LNCAP (cell line): ENCODE data around the gene ECT2.
A peak's percentile ranks its signal among the peaks of the same experiment; 100 is the strongest.

Experiments used
- TF ChIP-seq, protein P1 (sequence below): fragments of 450-650 bp; IDR thresholded peaks from 2 replicates; pipeline ENCODE4 v1.5.1; 2017; ENCODE audit warnings: mild to moderate bottlenecking

Gene ECT2, protein sequence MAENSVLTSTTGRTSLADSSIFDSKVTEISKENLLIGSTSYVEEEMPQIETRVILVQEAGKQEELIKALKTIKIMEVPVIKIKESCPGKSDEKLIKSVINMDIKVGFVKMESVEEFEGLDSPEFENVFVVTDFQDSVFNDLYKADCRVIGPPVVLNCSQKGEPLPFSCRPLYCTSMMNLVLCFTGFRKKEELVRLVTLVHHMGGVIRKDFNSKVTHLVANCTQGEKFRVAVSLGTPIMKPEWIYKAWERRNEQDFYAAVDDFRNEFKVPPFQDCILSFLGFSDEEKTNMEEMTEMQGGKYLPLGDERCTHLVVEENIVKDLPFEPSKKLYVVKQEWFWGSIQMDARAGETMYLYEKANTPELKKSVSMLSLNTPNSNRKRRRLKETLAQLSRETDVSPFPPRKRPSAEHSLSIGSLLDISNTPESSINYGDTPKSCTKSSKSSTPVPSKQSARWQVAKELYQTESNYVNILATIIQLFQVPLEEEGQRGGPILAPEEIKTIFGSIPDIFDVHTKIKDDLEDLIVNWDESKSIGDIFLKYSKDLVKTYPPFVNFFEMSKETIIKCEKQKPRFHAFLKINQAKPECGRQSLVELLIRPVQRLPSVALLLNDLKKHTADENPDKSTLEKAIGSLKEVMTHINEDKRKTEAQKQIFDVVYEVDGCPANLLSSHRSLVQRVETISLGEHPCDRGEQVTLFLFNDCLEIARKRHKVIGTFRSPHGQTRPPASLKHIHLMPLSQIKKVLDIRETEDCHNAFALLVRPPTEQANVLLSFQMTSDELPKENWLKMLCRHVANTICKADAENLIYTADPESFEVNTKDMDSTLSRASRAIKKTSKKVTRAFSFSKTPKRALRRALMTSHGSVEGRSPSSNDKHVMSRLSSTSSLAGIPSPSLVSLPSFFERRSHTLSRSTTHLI

DNA sequence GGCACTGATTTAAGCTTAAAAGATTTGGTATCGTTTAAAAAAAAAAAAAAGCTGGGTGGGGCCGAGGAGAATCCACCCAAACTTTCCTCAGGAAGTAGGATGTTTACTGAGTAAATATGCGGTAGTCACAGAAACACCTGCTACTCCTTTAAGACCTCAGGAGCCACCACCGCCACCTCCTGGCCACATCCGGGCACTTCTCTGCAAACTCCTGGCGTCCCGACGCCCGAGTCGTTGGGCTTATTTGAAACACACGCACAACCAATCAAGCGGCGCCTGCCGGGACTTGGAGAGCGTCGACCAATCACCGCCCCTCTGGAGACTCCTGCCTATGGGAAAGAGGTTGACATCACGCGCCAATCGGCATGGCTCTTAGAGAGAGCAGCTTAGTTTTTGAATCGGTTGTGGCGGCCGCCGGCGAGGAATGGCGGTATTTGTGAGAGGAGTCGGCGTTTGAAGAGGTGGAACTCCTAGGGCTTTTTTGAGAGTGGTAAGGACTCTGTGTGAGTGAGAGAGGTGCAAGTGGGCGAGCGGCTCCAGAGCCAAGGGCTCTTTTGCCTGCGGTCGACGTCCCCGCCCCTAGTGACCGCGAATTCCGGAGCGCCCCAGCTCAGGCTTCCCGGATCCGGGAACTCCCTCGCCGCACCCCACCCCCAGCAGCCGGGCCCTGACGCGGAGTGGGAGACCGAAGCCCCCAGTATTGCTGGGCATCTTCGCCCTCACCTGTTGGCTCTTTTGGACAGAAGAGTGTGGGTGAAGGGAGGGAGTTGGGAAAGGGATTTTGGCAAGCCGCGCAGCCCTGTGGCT is at the start of gene ECT2:
TSS of gene ECT2 (plus strand) at position 359 of the 807 bp plus-strand sequence. CDS start 3,805 bp downstream, outside the sequence.
- TF ChIP-seq, protein P1, sequence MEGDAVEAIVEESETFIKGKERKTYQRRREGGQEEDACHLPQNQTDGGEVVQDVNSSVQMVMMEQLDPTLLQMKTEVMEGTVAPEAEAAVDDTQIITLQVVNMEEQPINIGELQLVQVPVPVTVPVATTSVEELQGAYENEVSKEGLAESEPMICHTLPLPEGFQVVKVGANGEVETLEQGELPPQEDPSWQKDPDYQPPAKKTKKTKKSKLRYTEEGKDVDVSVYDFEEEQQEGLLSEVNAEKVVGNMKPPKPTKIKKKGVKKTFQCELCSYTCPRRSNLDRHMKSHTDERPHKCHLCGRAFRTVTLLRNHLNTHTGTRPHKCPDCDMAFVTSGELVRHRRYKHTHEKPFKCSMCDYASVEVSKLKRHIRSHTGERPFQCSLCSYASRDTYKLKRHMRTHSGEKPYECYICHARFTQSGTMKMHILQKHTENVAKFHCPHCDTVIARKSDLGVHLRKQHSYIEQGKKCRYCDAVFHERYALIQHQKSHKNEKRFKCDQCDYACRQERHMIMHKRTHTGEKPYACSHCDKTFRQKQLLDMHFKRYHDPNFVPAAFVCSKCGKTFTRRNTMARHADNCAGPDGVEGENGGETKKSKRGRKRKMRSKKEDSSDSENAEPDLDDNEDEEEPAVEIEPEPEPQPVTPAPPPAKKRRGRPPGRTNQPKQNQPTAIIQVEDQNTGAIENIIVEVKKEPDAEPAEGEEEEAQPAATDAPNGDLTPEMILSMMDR = peak; percentile 74

DNA sequence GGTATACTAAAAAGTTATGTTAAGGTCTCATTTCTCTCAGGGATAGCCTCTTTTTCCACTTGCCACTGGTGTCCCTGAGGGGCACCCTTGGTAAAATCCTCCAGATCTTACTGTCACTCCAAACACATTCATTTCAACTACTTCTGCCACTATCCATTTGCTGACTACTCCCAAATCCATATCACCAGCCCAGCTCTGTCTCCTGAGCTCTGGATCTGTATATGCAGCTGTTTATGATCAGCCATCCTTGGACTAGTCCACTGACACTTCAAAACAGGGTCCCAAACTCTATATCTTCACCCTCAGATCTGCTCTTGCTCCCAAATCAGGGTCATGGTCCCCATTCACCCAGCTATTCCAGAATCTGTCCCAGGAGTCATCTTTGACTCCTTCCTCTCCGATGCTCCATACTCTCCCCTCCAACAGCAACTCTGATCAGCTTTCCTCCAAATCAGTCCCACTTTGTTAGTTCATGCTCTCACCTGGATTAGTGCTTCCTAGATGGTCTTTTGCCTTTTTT is 49.5 kb upstream of the ECT2 start:
- TF ChIP-seq, protein P1 = no peak

DNA sequence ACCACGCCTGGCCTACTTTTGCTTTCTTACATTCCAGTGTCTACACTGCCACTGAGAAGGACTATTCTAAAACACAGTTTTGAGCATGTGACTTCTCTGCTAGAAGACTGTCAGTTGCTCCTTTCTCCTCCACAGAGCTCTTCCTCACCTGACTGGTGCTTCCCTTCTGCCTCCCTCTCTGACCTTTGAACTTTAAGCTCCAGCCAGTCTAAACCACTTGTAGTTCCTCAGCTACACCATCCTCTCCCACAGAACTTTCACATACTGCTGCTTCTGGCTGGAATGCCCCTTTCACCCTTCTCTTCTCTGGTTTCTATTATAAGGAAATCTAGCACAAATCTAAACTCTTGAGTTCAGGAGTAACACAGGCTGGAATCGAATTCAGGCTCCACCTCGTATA is 48.8 kb upstream of the ECT2 start:
- TF ChIP-seq, protein P1 = no peak

DNA sequence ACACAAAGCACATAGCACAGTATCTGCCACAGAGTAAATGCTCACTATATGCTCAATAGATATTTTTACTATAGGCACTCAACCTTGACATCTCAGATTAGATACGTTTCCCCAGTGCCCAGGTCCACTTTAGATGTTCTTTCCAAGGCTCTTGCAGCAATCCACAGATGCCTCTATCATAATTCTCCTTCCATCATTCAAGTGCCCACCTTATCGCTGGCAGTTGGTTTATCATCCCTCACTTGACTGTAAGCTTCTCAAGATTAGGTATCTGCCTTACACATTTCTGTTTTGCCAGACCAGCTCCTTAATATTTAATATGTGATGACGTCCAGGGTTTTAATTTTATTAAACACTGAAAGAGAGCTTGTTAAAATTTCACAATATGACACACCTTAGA is 48.3 kb upstream of the ECT2 start:
- TF ChIP-seq, protein P1 = no peak

DNA sequence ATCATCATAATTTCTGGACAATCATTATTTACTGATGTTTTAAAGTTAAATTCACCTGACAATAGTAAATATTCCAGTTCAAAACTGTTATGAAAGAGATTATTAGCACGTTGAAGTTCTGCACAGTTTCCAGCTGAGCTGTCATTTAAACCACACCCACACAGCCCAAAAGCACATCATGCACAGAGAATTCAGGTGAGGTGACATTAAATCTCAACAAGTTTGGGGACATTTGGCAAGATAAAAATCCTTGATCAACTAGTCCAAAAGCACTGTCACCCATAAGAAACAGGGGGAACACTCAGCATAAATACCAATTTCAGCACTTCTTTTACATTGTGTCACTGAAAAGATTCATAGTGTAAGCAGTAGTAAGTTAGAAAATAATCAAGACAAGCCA is 46.5 kb upstream of the ECT2 start:
- TF ChIP-seq, protein P1 = no peak

DNA sequence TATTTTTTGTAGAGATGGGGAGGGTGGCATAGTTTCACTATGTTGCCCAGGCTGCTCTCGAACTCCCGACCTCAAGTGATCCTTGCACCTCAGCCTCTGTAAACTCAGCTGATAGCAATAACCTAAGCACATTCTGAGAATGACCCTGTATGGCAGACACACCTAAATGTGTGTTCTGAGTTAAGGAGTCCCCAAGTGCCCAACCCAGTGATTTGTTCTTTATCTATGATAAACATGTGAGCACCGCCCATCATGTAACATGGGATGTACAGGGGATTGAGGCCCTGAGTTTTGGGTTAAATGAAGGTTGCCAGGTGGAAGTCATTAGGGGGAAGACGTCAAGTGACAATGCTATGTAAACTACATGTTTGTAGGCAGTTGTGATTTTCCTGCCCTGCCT is 45.4 kb upstream of the ECT2 start:
- TF ChIP-seq, protein P1 = no peak

DNA sequence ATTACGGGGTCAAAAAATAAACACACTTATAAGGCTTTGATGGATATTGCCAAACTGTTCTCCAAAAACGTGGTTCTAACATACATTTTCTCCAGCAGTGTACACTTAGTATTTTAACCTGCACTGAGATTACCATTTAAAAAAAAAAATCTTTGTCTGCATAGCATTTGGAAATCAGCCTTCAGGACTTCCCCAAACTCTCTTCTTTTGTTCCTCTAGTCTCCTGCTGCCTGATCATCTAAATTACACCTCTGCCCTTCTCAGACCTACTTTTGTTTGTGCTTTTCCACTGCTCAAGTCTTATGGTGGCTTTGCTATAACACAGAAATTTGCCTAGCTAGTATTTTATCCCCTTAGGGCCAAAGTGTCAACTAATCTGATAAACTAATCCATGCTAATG is 43.5 kb upstream of the ECT2 start:
- TF ChIP-seq, protein P1 = no peak
